Panc1 (cell line): ENCODE measurements around the gene TSC22D4.
"Not testable (repeated sequence)": the region's sequence is repeated elsewhere in the genome, so short reads cannot be mapped to it uniquely, and the experiment has no call there.

Source experiments
- POLR2AphosphoS5 ChIP-seq: IDR thresholded peaks from 2 replicates; pipeline ENCODE4 v1.6.1; 2012; ENCODE audit warnings: mild to moderate bottlenecking, low read depth, low read length, moderate library complexity
- TF ChIP-seq, protein P1 (sequence below): fragments of 450-650 bp; IDR thresholded peaks from 2 replicates; pipeline ENCODE4 v1.5.1; 2017; ENCODE audit warnings: mild to moderate bottlenecking

DNA sequence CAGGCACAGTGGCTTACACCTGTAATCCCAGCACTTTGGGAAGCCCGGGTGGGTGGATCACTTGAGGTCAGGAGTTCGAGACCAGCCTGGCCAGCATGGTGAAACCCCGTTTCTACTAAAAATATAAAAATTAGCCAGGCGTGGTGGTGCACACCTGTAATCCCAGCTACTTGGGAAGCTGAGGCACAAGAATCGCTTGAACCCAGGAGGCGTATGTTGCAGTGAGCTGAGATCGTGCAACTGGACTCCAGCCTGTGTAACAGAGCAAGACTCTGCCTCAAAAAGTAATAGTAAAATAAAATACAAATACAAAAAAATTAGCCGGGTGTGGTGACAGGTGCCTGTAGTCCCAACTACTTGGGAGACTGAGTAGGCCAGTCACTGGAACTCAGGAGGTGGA lies 40.3 kb downstream of the TSC22D4 start:
- TF ChIP-seq, protein P1, sequence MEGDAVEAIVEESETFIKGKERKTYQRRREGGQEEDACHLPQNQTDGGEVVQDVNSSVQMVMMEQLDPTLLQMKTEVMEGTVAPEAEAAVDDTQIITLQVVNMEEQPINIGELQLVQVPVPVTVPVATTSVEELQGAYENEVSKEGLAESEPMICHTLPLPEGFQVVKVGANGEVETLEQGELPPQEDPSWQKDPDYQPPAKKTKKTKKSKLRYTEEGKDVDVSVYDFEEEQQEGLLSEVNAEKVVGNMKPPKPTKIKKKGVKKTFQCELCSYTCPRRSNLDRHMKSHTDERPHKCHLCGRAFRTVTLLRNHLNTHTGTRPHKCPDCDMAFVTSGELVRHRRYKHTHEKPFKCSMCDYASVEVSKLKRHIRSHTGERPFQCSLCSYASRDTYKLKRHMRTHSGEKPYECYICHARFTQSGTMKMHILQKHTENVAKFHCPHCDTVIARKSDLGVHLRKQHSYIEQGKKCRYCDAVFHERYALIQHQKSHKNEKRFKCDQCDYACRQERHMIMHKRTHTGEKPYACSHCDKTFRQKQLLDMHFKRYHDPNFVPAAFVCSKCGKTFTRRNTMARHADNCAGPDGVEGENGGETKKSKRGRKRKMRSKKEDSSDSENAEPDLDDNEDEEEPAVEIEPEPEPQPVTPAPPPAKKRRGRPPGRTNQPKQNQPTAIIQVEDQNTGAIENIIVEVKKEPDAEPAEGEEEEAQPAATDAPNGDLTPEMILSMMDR: not testable (repeated sequence)
- not testable (repeated sequence) for TF ChIP-seq POLR2AphosphoS5
